Esophagus squamous epithelium (tissue), 5 donors: Measurements from ENCODE around the gene PHACTR1. TPM values are rescaled to one million over a fixed set of nuclear protein-coding genes. Genes with fewer than 3 reads are reported as not detected.

ENCODE experiments used
- DNase-seq: peaks from one replicate; lab custom pipeline; 2025; lab: John Stamatoyannopoulos, UW
- H3K27ac ChIP-seq, 4 donors: fragments of 200-600 bp; sonication (generic); one replicate each; pipeline ENCODE4 v1.5.1; 2016 to 2019; ENCODE audit warnings: mild to moderate bottlenecking in 1 of 4
- H3K27me3 ChIP-seq, 4 donors: fragments of 200-600 bp; sonication (generic); 1 replicate in 3 of 4; 2 replicates in 1 of 4; pipeline versions ENCODE4 v1.5.1 to v1.6.0; 2017 to 2021; ENCODE audit warnings: antibody characterized with exemption in 1 of 4
- H3K36me3 ChIP-seq, 3 donors: fragments of 200-600 bp; sonication (generic); one replicate each; pipeline ENCODE4 v1.5.1; 2016 to 2019
- H3K4me1 ChIP-seq, 3 donors: fragments of 200-600 bp; sonication (generic); one replicate each; pipeline ENCODE4 v1.5.1; 2017 to 2019
- H3K4me3 ChIP-seq, 4 donors: fragments of 200-600 bp; sonication (generic); 1 replicate in 3 of 4; 2 replicates in 1 of 4; pipeline ENCODE4 v1.5.1; 2016 to 2019; ENCODE audit warnings: mild to moderate bottlenecking in 2 of 4, moderate library complexity in 1 of 4
- H3K9me3 ChIP-seq, 3 donors: fragments of 200-600 bp; sonication (generic); one replicate each; pipeline ENCODE4 v1.5.1; 2016 to 2019
- CTCF ChIP-seq, 6 experiments: fragments of 450-650 bp in 4 of 6; fragments of 200-600 bp in 2 of 6; sonication (generic) in 2 of 6; IDR thresholded peaks; one replicate each; pipeline ENCODE4 v1.5.1; 2016 to 2019; ENCODE audit warnings: antibody characterized with exemption in 6 of 6, mild to moderate bottlenecking in 4 of 6, moderate library complexity in 4 of 6
- POLR2A ChIP-seq, 4 donors: fragments of 450-650 bp; IDR thresholded peaks; one replicate each; pipeline ENCODE4 v1.6.1; 2017; ENCODE audit warnings: antibody characterized with exemption in 4 of 4, mild to moderate bottlenecking in 4 of 4, moderate library complexity in 3 of 4
- WGBS, 2 donors: methylation state at CpG; one replicate each; pipeline ENCODE4 v1.1.5; 2018; 5-methylcytosine and 5-hydroxymethylcytosine counted together
- intact Hi-C: fragments of 100-400 bp; cut with DNase I; formaldehyde crosslinking; loops from one replicate; pipeline ENCODE4 v1.15.0; 2022
- total RNA-seq, 4 donors: library from RNA; depleted of rRNA; stranded (reverse); fragments of >200 nt; gene quantifications; one replicate each; pipeline ENCODE4 v1.1.0, GENCODE V29; 2016
- donor health status: DM: yes; HTN: yes; CAD: no.

PHACTR1 gene
- total RNA-seq, 4 donors from 2014 or later: 1.5 to 7.2 (median 4.5) TPM

GRCh38 chr6:12962529-12962928 lies 246.0 kb downstream of the PHACTR1 start:
- no peaks in the 10 kb centered on the region for H3K9me3 ChIP-seq
- peak overlapping the region in 1 of 4 donors; percentile 17 for H3K27ac ChIP-seq
- peaks cover 0 to 7% (median 0%) of the 10 kb centered on the region in 4 donors for H3K27me3 ChIP-seq
- TF ChIP-seq POLR2A (IDR thresholded peaks at IDR 0.05) (no peak), CTCF (IDR thresholded peaks at IDR 0.05) (no peak)
- no peak for DNase-seq
- peaks cover 3 to 21% (median 5%) of the 10 kb centered on the region in 3 donors for H3K4me1 ChIP-seq
- WGBS, 2 donors: 27 to 36% methylated on average over 1 of the region's 1 CpG
- intact Hi-C loops: no loop called here
- H3K36me3 ChIP-seq: no peaks in the 10 kb centered on the region
- H3K4me3 ChIP-seq: no peak overlapping the region

- WGBS, 2 donors: 41 to 73% methylated on average over 5 of the region's 5 CpGs
- Histone ChIP-seq H3K27ac (no peak overlapping the region), H3K4me1 (peaks cover 0 to 17% (median 5%) of the 10 kb centered on the region in 3 donors), H3K9me3 (no peaks in the 10 kb centered on the region), H3K27me3 (peaks cover 0 to 4% (median 0%) of the 10 kb centered on the region in 4 donors), H3K36me3 (no peaks in the 10 kb centered on the region), H3K4me3 (no peak overlapping the region)
- no peak for TF ChIP-seq POLR2A (IDR thresholded peaks at IDR 0.05)
- TF ChIP-seq CTCF (IDR thresholded peaks at IDR 0.05): no peak
- intact Hi-C loops: no loop called here
- no peak for DNase-seq
These were observed 246.4 kb downstream of the PHACTR1 start for GRCh38 chr6:12962987-12963386.

GRCh38 chr6:12963567-12963966 lies 247.0 kb downstream of the PHACTR1 start:
- H3K27ac ChIP-seq: no peak overlapping the region
- 60 to 62% methylated on average over 4 of the region's 4 CpGs for WGBS, 2 donors
- H3K9me3 ChIP-seq: no peaks in the 10 kb centered on the region
- TF ChIP-seq POLR2A (IDR thresholded peaks at IDR 0.05) (no peak), CTCF (IDR thresholded peaks at IDR 0.05) (no peak)
- intact Hi-C loops: no loop called here
- H3K27me3 ChIP-seq: peaks cover 0 to 4% (median 0%) of the 10 kb centered on the region in 4 donors
- no peaks in the 10 kb centered on the region for H3K36me3 ChIP-seq
- peaks cover 0 to 11% (median 5%) of the 10 kb centered on the region in 3 donors for H3K4me1 ChIP-seq
- DNase-seq: no peak
- H3K4me3 ChIP-seq: no peak overlapping the region

- no peak overlapping the region for H3K4me3 ChIP-seq
- TF ChIP-seq CTCF (IDR thresholded peaks at IDR 0.05) (no peak), POLR2A (IDR thresholded peaks at IDR 0.05) (no peak)
- H3K36me3 ChIP-seq: no peaks in the 10 kb centered on the region
- no peak overlapping the region for H3K27ac ChIP-seq
- intact Hi-C loops: no loop called here
- H3K9me3 ChIP-seq: no peaks in the 10 kb centered on the region
- H3K27me3 ChIP-seq: peaks cover 0 to 4% (median 0%) of the 10 kb centered on the region in 4 donors
- WGBS, 2 donors: 59 to 81% methylated on average over 6 to 7 of the region's 7 CpGs
- no peak for DNase-seq
- H3K4me1 ChIP-seq: peaks cover 0 to 4% (median 0%) of the 10 kb centered on the region in 3 donors
These were observed 251.1 kb downstream of the PHACTR1 start for GRCh38 chr6:12967686-12968085.

GRCh38 chr6:12968290-12968689 lies 251.7 kb downstream of the PHACTR1 start:
- no peaks in the 10 kb centered on the region for H3K4me1 ChIP-seq
- 72 to 74% methylated on average over 4 of the region's 4 CpGs for WGBS, 2 donors
- intact Hi-C loops: no loop called here
- no peak for TF ChIP-seq CTCF (IDR thresholded peaks at IDR 0.05)
- no peak for TF ChIP-seq POLR2A (IDR thresholded peaks at IDR 0.05)
- H3K27me3 ChIP-seq: peaks cover 0 to 4% (median 0%) of the 10 kb centered on the region in 4 donors
- no peak for DNase-seq
- H3K36me3 ChIP-seq: no peaks in the 10 kb centered on the region
- H3K9me3 ChIP-seq: no peaks in the 10 kb centered on the region
- no peak overlapping the region for H3K27ac ChIP-seq
- H3K4me3 ChIP-seq: no peak overlapping the region
